Small intestine (tissue), 7 donors: ENCODE measurements around the gene ARFGAP1. TPM values are rescaled to one million over a fixed set of nuclear protein-coding genes. Genes with fewer than 3 reads are reported as not detected.

Experiments used
- DNase-seq, 2 donors: peaks; one replicate each; pipeline versions ENCODE4 v3.0.0 to v3.0.0-alpha.2; 2013
- FAIRE-seq: peaks from 2 replicates; lab custom pipeline; 2012; peaks lifted over from hg19 to GRCh38; lab: Jason Lieb, UNC
- H3K27ac ChIP-seq, 3 donors: one replicate each; pipeline ENCODE4 v1.5.1; 2013; ENCODE audit warnings: low read length in 2 of 3, mild to moderate bottlenecking in 2 of 3, control low read depth in 1 of 3, inconsistent platforms in 1 of 3, low read depth in 1 of 3, moderate library complexity in 1 of 3
- H3K27me3 ChIP-seq, 3 donors: one replicate each; pipeline ENCODE4 v1.6.1; 2013; ENCODE audit warnings: low read length in 3 of 3, inconsistent platforms in 1 of 3; ENCODE audit not compliant: control insufficient read depth in 3 of 3, insufficient read depth in 3 of 3
- H3K36me3 ChIP-seq, 3 donors: one replicate each; pipeline ENCODE4 v1.6.1; 2013; ENCODE audit warnings: low read length in 3 of 3, inconsistent platforms in 1 of 3, low read depth in 1 of 3, mild to moderate bottlenecking in 1 of 3, moderate library complexity in 1 of 3; ENCODE audit not compliant: control insufficient read depth in 3 of 3, insufficient read depth in 2 of 3
- H3K4me1 ChIP-seq, 3 donors: one replicate each; pipeline ENCODE4 v1.6.1; 2013; ENCODE audit warnings: low read length in 2 of 3, inconsistent platforms in 1 of 3, low read depth in 1 of 3, mild to moderate bottlenecking in 1 of 3, moderate library complexity in 1 of 3; ENCODE audit not compliant: control insufficient read depth in 3 of 3, insufficient read depth in 2 of 3
- H3K4me3 ChIP-seq, 3 donors: one replicate each; pipeline ENCODE4 v1.5.1; 2013; ENCODE audit warnings: low read length in 3 of 3, control low read depth in 1 of 3, inconsistent platforms in 1 of 3, low read depth in 1 of 3, mild to moderate bottlenecking in 1 of 3, moderate library complexity in 1 of 3
- H3K9me3 ChIP-seq, 2 donors: one replicate each; pipeline ENCODE4 v1.6.1; 2013; ENCODE audit warnings: low read depth in 1 of 2, low read length in 1 of 2; ENCODE audit not compliant: control insufficient read depth in 2 of 2, insufficient read depth in 1 of 2
- WGBS, 3 donors: extraction: QIAGEN DNeasy Blood & Tissue Kit; methylation state at CpG; one replicate each; pipeline ENCODE4 v1.1.7; 2013; 5-methylcytosine and 5-hydroxymethylcytosine counted together
- polyA plus RNA-seq, 4 donors: library from polyadenylated mRNA; stranded (reverse) in 3 of 4; unstranded in 1 of 4; fragments of 200-250 nt in 3 of 4; fragments of 120-200 nt in 1 of 4; gene quantifications; one replicate each; pipeline versions ENCODE4 v1.2.1 to v1.2.3, GENCODE V29; 2013
- donor health status: healthy with polysubstance abuse.
- donor health status: control.
- donor health status: control.
- donor health status: Bipolar disorder and iron deficiency.
- donor health status: healthy.

ARFGAP1 gene
- polyA plus RNA-seq, 4 donors, result 70.9 to 117 (median 80.3) TPM

GRCh38 chr20:63280929-63281545 lies 8.4 kb downstream of the ARFGAP1 start:
- Histone ChIP-seq H3K36me3 (peaks cover 10 to 99% (median 11%) of the 10 kb centered on the region in 3 donors), H3K4me1 (no peaks in the 10 kb centered on the region), H3K27me3 (no peaks in the 10 kb centered on the region), H3K4me3 (no peak overlapping the region), H3K9me3 (no peaks in the 10 kb centered on the region), H3K27ac (no peak overlapping the region)
- DNase-seq (no peak), FAIRE-seq (no peak)
- 79 to 82% (median 82%) methylated on average over 16 to 19 of the region's 19 CpGs for WGBS, 3 donors

GRCh38 chr20:63281742-63282665 lies 9.4 kb downstream of the ARFGAP1 start:
- DNase-seq (no peak), FAIRE-seq (no peak)
- Histone ChIP-seq H3K27me3 (no peaks in the 10 kb centered on the region), H3K9me3 (no peaks in the 10 kb centered on the region), H3K27ac (no peak overlapping the region), H3K4me3 (no peak overlapping the region), H3K36me3 (peaks cover 10 to 97% (median 11%) of the 10 kb centered on the region in 3 donors), H3K4me1 (no peaks in the 10 kb centered on the region)
- WGBS, 3 donors, result 93 to 96% (median 95%) methylated on average over 30 to 38 of the region's 38 CpGs

DNA sequence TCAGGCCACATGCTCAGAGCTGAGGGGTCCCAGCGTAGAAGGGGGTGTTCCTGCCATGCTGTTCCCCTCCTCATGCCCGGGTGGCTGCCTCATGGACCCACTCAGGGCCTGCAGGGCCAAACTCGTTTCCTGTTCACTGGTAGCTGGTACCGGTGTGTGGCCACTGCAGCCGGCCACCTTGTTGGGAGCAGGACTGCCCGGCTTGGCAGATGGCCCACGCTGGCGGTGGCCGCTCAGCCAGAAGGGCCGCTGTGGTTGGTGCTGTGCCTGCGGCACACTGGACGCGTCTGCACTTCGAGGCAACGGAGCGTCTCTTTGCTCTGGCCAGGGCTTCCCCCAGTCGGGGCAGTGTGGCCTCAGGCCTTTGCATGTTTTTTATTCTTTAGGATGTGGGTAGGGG lies 10.3 kb downstream of the ARFGAP1 start:
- DNase-seq, result no peak
- WGBS, 3 donors, result 92 to 95% (median 92%) methylated on average over 17 of the region's 17 CpGs
- Histone ChIP-seq H3K36me3 (peaks cover 7 to 96% (median 10%) of the 10 kb centered on the region in 3 donors), H3K4me1 (no peaks in the 10 kb centered on the region), H3K27me3 (no peaks in the 10 kb centered on the region), H3K27ac (no peak overlapping the region), H3K9me3 (no peaks in the 10 kb centered on the region), H3K4me3 (no peak overlapping the region)
- no peak for FAIRE-seq

- WGBS, 3 donors, result 86 to 92% (median 90%) methylated on average over 28 to 33 of the region's 33 CpGs
- Histone ChIP-seq H3K27ac (no peak overlapping the region), H3K9me3 (no peaks in the 10 kb centered on the region), H3K36me3 (peaks cover 7 to 96% (median 10%) of the 10 kb centered on the region in 3 donors), H3K4me3 (no peak overlapping the region), H3K27me3 (no peaks in the 10 kb centered on the region), H3K4me1 (no peaks in the 10 kb centered on the region)
- DNase-seq, result no peak
- no peak for FAIRE-seq
Measured at GRCh38 chr20:63283397-63284082, 10.9 kb downstream of the ARFGAP1 start.

DNA sequence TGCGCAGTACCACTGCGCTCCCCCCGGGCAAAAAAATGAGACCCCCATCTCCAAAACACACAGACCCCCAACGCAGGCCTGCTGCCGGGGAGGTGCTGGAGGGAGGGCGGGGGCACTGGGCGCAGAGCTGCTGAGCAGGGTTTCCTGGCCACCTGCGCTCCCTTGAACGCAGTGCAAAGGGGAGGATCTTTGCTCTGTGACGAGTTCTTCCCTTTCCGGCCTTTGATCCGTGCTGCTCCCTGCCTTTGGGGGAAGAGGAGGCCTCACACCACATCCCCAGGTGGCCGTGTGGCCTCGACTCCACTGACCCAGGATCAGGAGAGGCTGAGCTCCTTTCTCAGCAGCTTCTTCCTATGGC lies 11.4 kb downstream of the ARFGAP1 start:
- DNase-seq (peak; percentile 57 to 58), FAIRE-seq (no peak)
- Histone ChIP-seq H3K36me3 (peaks cover 7 to 96% (median 10%) of the 10 kb centered on the region in 3 donors), H3K27me3 (no peaks in the 10 kb centered on the region), H3K4me1 (no peaks in the 10 kb centered on the region), H3K9me3 (no peaks in the 10 kb centered on the region), H3K4me3 (no peak overlapping the region), H3K27ac (peak overlapping the region in 2 of 3 donors; percentile 1 to 7)
- 29 to 66% (median 45%) methylated on average over 13 to 14 of the region's 14 CpGs for WGBS, 3 donors

DNA sequence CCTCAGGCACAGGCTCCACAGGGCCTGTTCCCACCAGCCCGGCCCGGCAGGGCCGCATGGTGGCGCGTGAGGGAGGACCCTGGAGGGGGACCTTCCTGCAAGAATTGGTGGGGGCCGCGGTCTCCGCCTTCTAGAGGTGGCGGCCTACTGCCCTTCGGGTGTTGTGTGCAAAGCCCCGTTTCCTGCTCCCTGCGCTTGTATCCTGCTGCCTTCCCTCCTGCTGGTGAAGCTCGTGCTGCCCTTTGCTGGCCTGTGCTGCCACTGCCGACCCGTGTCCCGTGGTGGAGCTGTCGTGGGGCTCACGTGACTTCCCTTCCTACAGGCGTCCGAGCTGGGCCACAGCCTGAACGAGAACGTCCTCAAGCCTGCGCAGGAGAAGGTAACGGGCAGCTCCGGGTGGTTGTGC lies 11.9 kb downstream of the ARFGAP1 start:
- Histone ChIP-seq H3K4me1 (no peaks in the 10 kb centered on the region), H3K27me3 (no peaks in the 10 kb centered on the region), H3K4me3 (peak overlapping the region in 1 of 3 donors; percentile 12), H3K9me3 (no peaks in the 10 kb centered on the region), H3K36me3 (peaks cover 7 to 96% (median 10%) of the 10 kb centered on the region in 3 donors), H3K27ac (peak overlapping the region in 2 of 3 donors; percentile 1 to 7)
- FAIRE-seq, result no peak
- 77 to 84% (median 82%) methylated on average over 23 to 25 of the region's 25 CpGs for WGBS, 3 donors
- no peak for DNase-seq

GRCh38 chr20:63284981-63285524 lies 12.4 kb downstream of the ARFGAP1 start:
- FAIRE-seq (no peak), DNase-seq (no peak)
- H3K36me3 ChIP-seq, result peaks cover 7 to 95% (median 10%) of the 10 kb centered on the region in 3 donors
- peak overlapping the region in 1 of 3 donors; percentile 12 for H3K4me3 ChIP-seq
- WGBS, 3 donors, result 81 to 91% (median 87%) methylated on average over 13 of the region's 13 CpGs
- no peaks in the 10 kb centered on the region for H3K27me3 ChIP-seq
- no peak overlapping the region for H3K27ac ChIP-seq
- no peaks in the 10 kb centered on the region for H3K9me3 ChIP-seq
- no peaks in the 10 kb centered on the region for H3K4me1 ChIP-seq
